HepG2 (cell line): ENCODE data around the gene DAAM1.

Experiments
- HOXA7 ChIP-seq: sonication (generic); formaldehyde crosslinking; IDR thresholded peaks from 2 replicates; pipeline ENCODE4 v1.8.1; 2022; ENCODE audit warnings: mild to moderate bottlenecking, missing genetic modification reagents, moderate library complexity
- MTA3 ChIP-seq: sonication (generic); formaldehyde crosslinking; IDR thresholded peaks from 2 replicates; pipeline ENCODE4 v1.4.0; 2020; ENCODE audit warnings: missing genetic modification reagents
- SAFB2 ChIP-seq: sonication (generic); formaldehyde crosslinking; IDR thresholded peaks from 2 replicates; pipeline ENCODE4 v1.5.1; 2020; ENCODE audit warnings: missing genetic modification reagents, low read depth, mild to moderate bottlenecking, borderline replicate concordance
- ZMYM2 ChIP-seq: sonication (generic); formaldehyde crosslinking; IDR thresholded peaks from 2 replicates; pipeline ENCODE4 v1.8.0; 2022; ENCODE audit warnings: mild to moderate bottlenecking, missing genetic modification reagents
- TF ChIP-seq, protein P1 (sequence below): sonication (generic); formaldehyde crosslinking; conservative IDR thresholded peaks from 2 replicates; pipeline ENCODE4 v1.5.0; 2020; ENCODE audit warnings: missing genetic modification reagents

DNA sequence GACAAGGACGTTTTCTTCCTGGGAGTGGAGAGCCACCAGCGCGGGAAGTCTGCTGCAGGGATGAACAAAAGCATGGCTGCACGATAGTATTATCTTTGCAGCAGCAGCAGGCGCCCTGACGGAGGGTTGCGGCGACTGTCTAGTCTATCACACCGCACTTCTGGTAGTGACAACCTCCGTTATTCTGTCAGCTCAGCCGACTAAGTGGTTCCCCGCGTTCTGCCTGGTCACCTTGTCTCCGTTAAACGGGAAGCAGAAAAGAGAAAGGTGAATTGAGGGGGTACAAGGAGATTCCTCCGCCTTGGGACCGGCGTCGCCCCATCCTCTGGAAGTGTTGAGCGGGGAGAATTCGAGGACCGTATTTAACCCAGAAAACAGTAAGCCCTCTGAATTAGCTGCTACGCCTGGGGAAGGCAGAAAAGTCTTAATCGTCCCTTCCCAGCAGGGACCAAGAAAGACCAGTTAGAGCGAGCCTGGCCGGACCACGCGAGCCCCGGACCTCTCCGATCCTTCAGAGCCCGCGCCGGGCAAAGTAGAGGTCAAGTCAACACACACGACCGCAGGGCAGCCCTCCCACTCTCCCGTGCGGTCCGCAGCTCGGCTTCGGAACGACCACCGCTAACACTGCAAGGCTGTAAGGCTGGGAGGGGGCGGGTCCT is 536 bp upstream of the DAAM1 start:
- TF ChIP-seq MTA3 (CRISPR knock-in tag) (no peak), ZMYM2 (CRISPR knock-in tag) (no peak), HOXA7 (CRISPR knock-in tag) (no peak), SAFB2 (CRISPR knock-in tag) (no peak)
- TF ChIP-seq, protein P1, sequence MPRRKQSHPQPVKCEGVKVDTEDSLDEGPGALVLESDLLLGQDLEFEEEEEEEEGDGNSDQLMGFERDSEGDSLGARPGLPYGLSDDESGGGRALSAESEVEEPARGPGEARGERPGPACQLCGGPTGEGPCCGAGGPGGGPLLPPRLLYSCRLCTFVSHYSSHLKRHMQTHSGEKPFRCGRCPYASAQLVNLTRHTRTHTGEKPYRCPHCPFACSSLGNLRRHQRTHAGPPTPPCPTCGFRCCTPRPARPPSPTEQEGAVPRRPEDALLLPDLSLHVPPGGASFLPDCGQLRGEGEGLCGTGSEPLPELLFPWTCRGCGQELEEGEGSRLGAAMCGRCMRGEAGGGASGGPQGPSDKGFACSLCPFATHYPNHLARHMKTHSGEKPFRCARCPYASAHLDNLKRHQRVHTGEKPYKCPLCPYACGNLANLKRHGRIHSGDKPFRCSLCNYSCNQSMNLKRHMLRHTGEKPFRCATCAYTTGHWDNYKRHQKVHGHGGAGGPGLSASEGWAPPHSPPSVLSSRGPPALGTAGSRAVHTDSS (CRISPR knock-in tag): no peak
